Left kidney (tissue), 8 donors: Measurements from ENCODE around the gene TP53TG3C. TPM values are rescaled to one million over a fixed set of nuclear protein-coding genes. Genes with fewer than 3 reads are reported as not detected.
"Not testable (repeated sequence)": the region's sequence is repeated elsewhere in the genome, so short reads cannot be mapped to it uniquely, and the experiment has no call there.

Source experiments
- DNase-seq: peaks from one replicate; pipeline ENCODE4 v3.0.0-alpha.2; 2013
- long read RNA-seq, 8 donors: transcript quantifications; one replicate each; lab custom pipeline, GENCODE V29; 2026
- polyA plus RNA-seq: library from polyadenylated mRNA; unstranded; fragments of 120-200 nt; gene quantifications from one replicate; pipeline ENCODE4 v1.2.1, GENCODE V29; 2013; ENCODE audit not compliant: insufficient read length

TP53TG3C gene
- not detected for polyA plus RNA-seq
- long read RNA-seq, donor 1: 0 reads
- long read RNA-seq, donor 2: 0 reads
- long read RNA-seq, donor 3: 0 reads
- long read RNA-seq, donor 4: 0 reads
- long read RNA-seq, donor 5: 0 reads
- long read RNA-seq, donor 6: 0 reads
- long read RNA-seq, donor 7: 0 reads
- long read RNA-seq, donor 8: 0 reads

GRCh38 chr16:33193926-33194325 lies at the start of gene TP53TG3C:
Gene TP53TG3C, plus strand, starts transcription at chr16:33194226. Its CDS starts 68 bp downstream, at chr16:33194294.
- not testable (repeated sequence) for DNase-seq

Other genes starting within 250 kb of the TP53TG3C start
- gene TP53TG3E, start 110.1 kb downstream of the TP53TG3C start, polyA plus RNA-seq: not detected
- gene TP53TG3B, start 166.6 kb downstream of the TP53TG3C start, polyA plus RNA-seq: not detected